Right lobe of liver (tissue), 6 donors: ENCODE data around the gene USH1G. TPM values are rescaled to one million over a fixed set of nuclear protein-coding genes. Genes with fewer than 3 reads are reported as not detected.

Experiments used
- ATAC-seq, 4 donors: fragments of 200-7000 bp; cut with Tn5 transposase; one replicate each; pipeline ENCODE4 v1.9.1; 2020; ENCODE audit warnings: mild to moderate bottlenecking in 4 of 4, moderate library complexity in 4 of 4
- DNase-seq, 3 donors: peaks; one replicate each; pipeline ENCODE4 v3.0.0-alpha.2; 2020
- H3K27ac ChIP-seq, 3 donors: fragments of 200-600 bp; one replicate each; pipeline ENCODE4 v1.8.0; 2022
- H3K27me3 ChIP-seq, 2 donors: fragments of 200-600 bp; one replicate each; pipeline ENCODE4 v1.8.0; 2022
- H3K36me3 ChIP-seq, 4 donors: fragments of 200-600 bp; sonication (generic) in 1 of 4; one replicate each; pipeline versions ENCODE4 v1.5.1 to v1.8.0; 2017 to 2022; ENCODE audit warnings: control low read depth in 1 of 4
- H3K4me1 ChIP-seq, 4 donors: fragments of 200-600 bp; sonication (generic) in 1 of 4; one replicate each; pipeline versions ENCODE4 v1.5.1 to v1.8.0; 2017 to 2022; ENCODE audit warnings: control low read depth in 1 of 4
- H3K4me3 ChIP-seq, 3 donors: fragments of 200-600 bp; one replicate each; pipeline ENCODE4 v1.8.0; 2022
- H3K9me3 ChIP-seq, 4 donors: fragments of 200-600 bp; sonication (generic) in 1 of 4; one replicate each; pipeline versions ENCODE4 v1.5.1 to v1.8.0; 2017 to 2022; ENCODE audit warnings: control low read depth in 1 of 4
- CTCF ChIP-seq, 4 donors: fragments of 200-600 bp in 3 of 4; fragments of 450-650 bp in 1 of 4; IDR thresholded peaks; one replicate each; pipeline versions ENCODE4 v1.5.1 to v1.8.0; 2016 to 2022; ENCODE audit warnings: antibody characterized with exemption in 4 of 4, mild to moderate bottlenecking in 2 of 4
- POLR2A ChIP-seq: fragments of 450-650 bp; IDR thresholded peaks from one replicate; pipeline ENCODE4 v1.6.1; 2017; ENCODE audit warnings: antibody characterized with exemption, mild to moderate bottlenecking
- WGBS: methylation state at CpG from one replicate; pipeline ENCODE4 v1.1.6; 2018; ENCODE audit warnings: low coverage, low lambda C conversion rate; ENCODE audit not compliant: insufficient coverage; ENCODE audit errors: missing lambda C conversion rate; 5-methylcytosine and 5-hydroxymethylcytosine counted together
- intact Hi-C, 2 donors: fragments of 100-400 bp; cut with DNase I; formaldehyde crosslinking; loops; one replicate each; pipeline versions ENCODE4 v1.11.2 to v1.14.1; 2022
- total RNA-seq, 6 experiments: library from RNA; depleted of rRNA in 2 of 6; stranded (reverse); fragments of >200 nt in 2 of 6; fragmentation: NEBNext Ultra II Directional in 3 of 6; extraction: Animal tissue kit (Norgen Biotek cat#: 25700) in 3 of 6; gene quantifications; one replicate each; pipeline versions ENCODE4 v1.1.0 to v1.2.4, GENCODE V29; 2016 to 2023
- donor health status: DM: no; HTN: yes; CAD: no.
- donor health status: DM: no; HTN: no; CAD: no.
- donor health status: DM: no; HTN: no; CAD: no.
- donor health status: DM: no; HTN: yes; CAD: no.
- donor health status: DM: no; HTN: yes; CAD: no.

Gene USH1G
- total RNA-seq, 6 experiments from 2014 or later = not detected

GRCh38 chr17:74878658-74879057 lies 44.4 kb downstream of the USH1G start:
- Histone ChIP-seq H3K27me3 (no peaks in the 10 kb centered on the region), H3K9me3 (no peaks in the 10 kb centered on the region), H3K4me1 (peaks cover 0 to 6% (median 4%) of the 10 kb centered on the region in 4 donors), H3K4me3 (no peak overlapping the region), H3K36me3 (no peaks in the 10 kb centered on the region), H3K27ac (no peak overlapping the region)
- DNase-seq (no peak), ATAC-seq (no peak)
- TF ChIP-seq CTCF (IDR thresholded peaks at IDR 0.05) (no peak), POLR2A (no peak)
- intact Hi-C loops = no loop called here
- WGBS = 60% methylated on average over 1 of the region's 2 CpGs

GRCh38 chr17:74877592-74878548 lies 45.2 kb downstream of the USH1G start:
- intact Hi-C loops = no loop called here
- 72% methylated on average over 8 of the region's 19 CpGs for WGBS
- DNase-seq (no peak), ATAC-seq (no peak)
- Histone ChIP-seq H3K27me3 (no peaks in the 10 kb centered on the region), H3K36me3 (no peaks in the 10 kb centered on the region), H3K4me3 (no peak overlapping the region), H3K4me1 (peaks cover 0 to 7% (median 4%) of the 10 kb centered on the region in 4 donors), H3K27ac (no peak overlapping the region), H3K9me3 (no peaks in the 10 kb centered on the region)
- TF ChIP-seq POLR2A (no peak), CTCF (IDR thresholded peaks at IDR 0.05) (no peak)

GRCh38 chr17:74875977-74876593 lies 47.0 kb downstream of the USH1G start:
- ATAC-seq = no peak
- WGBS = 95% methylated on average over 4 of the region's 6 CpGs

More at GRCh38 chr17:74875977-74876593, 47.0 kb downstream of the USH1G start:
- no peaks in the 10 kb centered on the region for H3K36me3 ChIP-seq
- H3K4me3 ChIP-seq = no peak overlapping the region
- TF ChIP-seq CTCF (IDR thresholded peaks at IDR 0.05) = no peak
- TF ChIP-seq POLR2A = no peak
- no peak overlapping the region for H3K27ac ChIP-seq
- H3K9me3 ChIP-seq = no peaks in the 10 kb centered on the region
- peaks cover 0 to 12% (median 4%) of the 10 kb centered on the region in 4 donors for H3K4me1 ChIP-seq
- DNase-seq = no peak
- intact Hi-C loops = no loop called here
- no peaks in the 10 kb centered on the region for H3K27me3 ChIP-seq
